WERI-Rb-1 (cell line): ENCODE data around the gene CPNE9.

Experiments used
- DNase-seq: peaks from one replicate; pipeline ENCODE4 v3.0.0-alpha.2; 2020
- H3K27ac ChIP-seq: fragments of 250-450 bp; sonication (Bioruptor Pico); 2 replicates; pipeline ENCODE4 v1.5.1; 2020; ENCODE audit warnings: mild to moderate bottlenecking, moderate library complexity
- H3K27me3 ChIP-seq: fragments of 250-450 bp; sonication (Bioruptor Pico); 2 replicates; pipeline ENCODE4 v1.5.1; 2021; ENCODE audit warnings: mild to moderate bottlenecking, low read depth, moderate library complexity; ENCODE audit not compliant: insufficient read depth, severe bottlenecking
- H3K36me3 ChIP-seq: fragments of 250-450 bp; sonication (Bioruptor Pico); 2 replicates; pipeline ENCODE4 v1.5.1; 2020; ENCODE audit warnings: mild to moderate bottlenecking, moderate library complexity
- H3K4me3 ChIP-seq: 2 replicates; pipeline ENCODE4 v1.5.1; 2011; ENCODE audit warnings: low read depth, mild to moderate bottlenecking, control low read depth, low read length
- H3K9me3 ChIP-seq: fragments of 250-450 bp; sonication (Bioruptor Pico); 2 replicates; pipeline ENCODE4 v1.5.1; 2021; ENCODE audit warnings: mild to moderate bottlenecking, moderate library complexity; ENCODE audit not compliant: severe bottlenecking
- CTCF ChIP-seq: IDR thresholded peaks from 2 replicates; pipeline ENCODE4 v1.5.1; 2011; ENCODE audit warnings: low read depth, mild to moderate bottlenecking, control low read depth, inconsistent platforms, low read length

The CPNE9 gene

GRCh38 chr3:9727041-9727595, 23.5 kb downstream of the CPNE9 start:
- TF ChIP-seq CTCF = peak; percentile 60
- no peaks in the 10 kb centered on the region for H3K9me3 ChIP-seq
- no peaks in the 10 kb centered on the region for H3K27me3 ChIP-seq
- H3K27ac ChIP-seq = no peak overlapping the region
- H3K4me3 ChIP-seq = no peak overlapping the region
- peaks cover 5% of the 10 kb centered on the region for H3K36me3 ChIP-seq
- peak; percentile 33 for DNase-seq

GRCh38 chr3:9727743-9728142, 24.1 kb downstream of the CPNE9 start:
- DNase-seq = no peak

DNA sequence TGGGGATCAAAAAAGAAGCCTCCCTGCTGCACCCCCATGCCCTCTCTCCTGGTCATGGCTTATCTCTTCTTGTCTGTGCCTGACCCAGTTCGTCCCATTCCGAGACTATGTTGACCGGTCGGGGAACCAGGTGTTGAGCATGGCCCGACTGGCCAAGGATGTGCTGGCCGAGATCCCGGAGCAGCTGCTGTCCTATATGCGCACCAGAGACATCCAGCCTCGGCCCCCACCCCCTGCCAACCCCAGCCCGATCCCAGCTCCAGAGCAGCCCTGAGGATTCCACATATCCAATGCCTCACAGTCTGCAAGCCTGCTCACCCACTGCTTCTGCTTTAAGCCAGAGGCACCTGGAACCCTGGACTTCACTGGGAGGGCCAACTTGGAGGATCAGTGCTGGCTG, 25.8 kb downstream of the CPNE9 start:
- H3K27ac ChIP-seq = no peak overlapping the region
- no peaks in the 10 kb centered on the region for H3K27me3 ChIP-seq
- H3K4me3 ChIP-seq = no peak overlapping the region
- peaks cover 24% of the 10 kb centered on the region for H3K36me3 ChIP-seq
- no peak for DNase-seq
- no peaks in the 10 kb centered on the region for H3K9me3 ChIP-seq
- no peak for TF ChIP-seq CTCF

More at GRCh38 chr3:9727743-9728142, 24.1 kb downstream of the CPNE9 start:
- Histone ChIP-seq H3K27me3 (no peaks in the 10 kb centered on the region), H3K4me3 (no peak overlapping the region), H3K9me3 (no peaks in the 10 kb centered on the region), H3K36me3 (peaks cover 7% of the 10 kb centered on the region), H3K27ac (no peak overlapping the region)
- no peak for TF ChIP-seq CTCF

DNA sequence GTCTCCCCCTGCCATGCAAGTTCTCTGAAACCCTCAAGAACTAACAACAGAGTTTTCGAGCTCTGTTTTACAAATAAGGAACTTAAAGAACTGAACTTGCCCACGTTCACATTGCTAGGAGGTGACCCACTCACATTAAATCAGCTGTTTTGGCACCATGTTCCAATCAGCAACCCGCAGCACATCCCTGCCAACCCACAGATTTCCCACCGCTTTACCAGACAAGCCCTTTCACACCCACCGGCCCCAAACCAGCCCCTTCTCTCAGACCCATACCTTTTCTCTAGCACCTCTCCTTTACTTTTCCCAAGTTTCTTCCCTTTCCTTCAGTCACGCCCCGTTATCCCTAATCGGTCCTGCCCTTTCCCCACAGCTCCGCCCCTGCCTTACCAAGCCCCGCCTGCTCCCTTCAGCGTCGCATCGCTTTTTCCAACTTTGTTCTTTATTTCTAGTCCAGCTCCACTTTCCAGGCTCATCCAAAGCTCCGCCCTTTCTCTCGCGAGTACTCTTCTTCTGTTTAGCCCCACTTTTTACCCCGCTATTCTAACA, 27.1 kb downstream of the CPNE9 start:
- no peak for DNase-seq
- no peak for TF ChIP-seq CTCF
- peak overlapping the region; percentile 75 for H3K4me3 ChIP-seq
- H3K9me3 ChIP-seq = no peaks in the 10 kb centered on the region
- H3K27me3 ChIP-seq = no peaks in the 10 kb centered on the region
- H3K36me3 ChIP-seq = peaks cover 37% of the 10 kb centered on the region
- peak overlapping the region; percentile 67 for H3K27ac ChIP-seq

DNA sequence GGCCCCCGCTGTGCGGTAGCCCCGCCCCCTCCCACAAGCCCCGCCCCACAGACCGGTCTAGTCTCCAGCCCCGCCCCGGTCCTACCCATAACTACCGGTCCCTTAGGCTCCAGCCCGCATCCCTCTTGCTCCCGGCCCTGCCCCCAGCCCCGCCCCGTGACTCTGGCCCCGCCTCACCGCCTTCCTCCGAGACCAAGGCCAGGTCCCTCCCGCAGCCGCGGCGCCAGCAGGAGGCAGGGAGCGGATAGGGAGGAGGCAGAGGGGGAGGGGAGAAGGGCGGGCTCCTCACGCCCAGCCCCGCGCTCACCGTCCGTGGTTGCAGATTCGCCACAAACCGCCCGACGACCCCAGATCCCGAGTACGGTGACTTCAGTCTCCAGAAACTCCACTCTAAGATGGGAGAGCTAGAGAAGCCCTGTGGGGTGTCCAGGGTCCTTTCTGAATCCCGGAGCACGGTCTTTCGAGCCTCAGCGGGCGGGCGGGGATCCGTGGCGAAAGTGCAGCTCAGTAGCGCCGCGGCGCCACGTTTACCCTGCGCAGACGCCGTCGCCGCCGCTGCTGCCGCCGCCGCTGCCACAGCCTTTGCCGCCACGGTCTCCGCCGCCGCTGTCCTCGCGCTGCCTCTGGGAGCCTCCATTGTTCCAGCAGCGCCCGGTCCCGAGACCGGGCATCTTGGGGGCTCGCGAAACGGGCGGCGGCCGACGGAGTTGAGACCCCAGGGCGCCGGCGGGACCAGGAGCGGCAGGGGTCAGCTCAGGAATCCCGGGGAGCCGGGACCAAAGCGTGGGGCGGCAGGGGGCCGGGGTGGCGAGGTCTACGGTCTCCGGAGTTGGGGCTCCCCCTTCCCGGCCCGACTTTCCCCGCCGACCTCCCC, 27.8 kb downstream of the CPNE9 start, which contains the start of gene BRPF1:
TSS of gene BRPF1 (plus strand) at position 530 of the 874 bp plus-strand sequence. CDS start 2,406 bp downstream, outside the sequence.
- H3K27ac ChIP-seq = peak within 1 kb of the TSS; percentile 99
- H3K4me3 ChIP-seq = peak within 1 kb of the TSS; percentile 75
- H3K9me3 ChIP-seq = no peaks in the 10 kb centered on the region
- no peaks in the 10 kb centered on the region for H3K27me3 ChIP-seq
- peak; percentile 99 for DNase-seq
- H3K36me3 ChIP-seq = peaks cover 44% of the 10 kb centered on the region
- TF ChIP-seq CTCF = no peak
